Lung (tissue), 12 donors: ENCODE results near the gene CLDN9. TPM values are rescaled to one million over a fixed set of nuclear protein-coding genes. Genes with fewer than 3 reads are reported as not detected.

ENCODE experiments used
- ATAC-seq: fragments of 200-7000 bp; cut with Tn5 transposase; one replicate; pipeline ENCODE4 v1.9.1; 2020; ENCODE audit warnings: moderate number of reproducible peaks; ENCODE audit not compliant: insufficient read depth, low FRiP score
- DNase-seq, 3 donors: peaks; one replicate each; pipeline ENCODE4 v3.0.0-alpha.2; 2013 to 2017
- H3K27ac ChIP-seq, 2 donors: one replicate each; pipeline ENCODE4 v1.5.1; 2013; ENCODE audit warnings: mild to moderate bottlenecking in 2 of 2, moderate library complexity in 2 of 2, control low read depth in 1 of 2, inconsistent platforms in 1 of 2, low read depth in 1 of 2, low read length in 1 of 2
- H3K27me3 ChIP-seq, 3 donors: one replicate each; pipeline ENCODE4 v1.5.1; 2013; ENCODE audit warnings: low read length in 2 of 3; ENCODE audit not compliant: control insufficient read depth in 3 of 3, insufficient read depth in 3 of 3
- H3K36me3 ChIP-seq, 4 donors: one replicate each; pipeline ENCODE4 v1.5.1; 2013; ENCODE audit warnings: low read length in 4 of 4, mild to moderate bottlenecking in 1 of 4, moderate library complexity in 1 of 4; ENCODE audit not compliant: control insufficient read depth in 4 of 4, insufficient read depth in 4 of 4
- H3K4me1 ChIP-seq, 5 donors: one replicate each; pipeline ENCODE4 v1.5.1; 2013; ENCODE audit warnings: low read length in 5 of 5, mild to moderate bottlenecking in 2 of 5, moderate library complexity in 1 of 5; ENCODE audit not compliant: control insufficient read depth in 5 of 5, insufficient read depth in 5 of 5
- H3K4me3 ChIP-seq: one replicate; pipeline ENCODE4 v1.5.1; 2013; ENCODE audit warnings: mild to moderate bottlenecking, control low read depth, moderate library complexity
- H3K9ac ChIP-seq, 2 donors: one replicate each; pipeline ENCODE4 v1.5.1; 2013; ENCODE audit warnings: low read length in 2 of 2, control low read depth in 1 of 2; ENCODE audit not compliant: insufficient read depth in 1 of 2
- H3K9me3 ChIP-seq, 4 donors: one replicate each; pipeline ENCODE4 v1.5.1; 2013; ENCODE audit warnings: low read length in 3 of 4, mild to moderate bottlenecking in 1 of 4, moderate library complexity in 1 of 4; ENCODE audit not compliant: control insufficient read depth in 4 of 4, insufficient read depth in 3 of 4
- CTCF ChIP-seq: IDR thresholded peaks from 2 replicates; pipeline ENCODE4 v1.5.1; 2012; ENCODE audit warnings: mild to moderate bottlenecking; ENCODE audit errors: control extremely low read depth, extremely low read depth
- WGBS, 2 donors: extraction: QIAGEN DNeasy Blood & Tissue Kit; methylation state at CpG; one replicate each; pipeline ENCODE4 v1.1.7; 2013; 5-methylcytosine and 5-hydroxymethylcytosine counted together
- polyA plus RNA-seq, 2 donors: library from polyadenylated mRNA; stranded (reverse); fragments of 200-250 nt; gene quantifications; one replicate each; pipeline ENCODE4 v1.2.1, GENCODE V29; 2013
- total RNA-seq, 2 donors: library from RNA; depleted of rRNA in 1 of 2; stranded (reverse); fragments of >200 nt in 1 of 2; gene quantifications; one replicate each; pipeline ENCODE4 v1.2.1, GENCODE V29; 2014 to 2021
- donor health status: control.
- donor health status: control.
- donor health status: Bipolar disorder and iron deficiency.
- donor health status: healthy.
- donor health status: DM: yes; HTN: yes; CAD: no.

Gene CLDN9
- total and polyA plus RNA-seq, 4 donors = 0.91 to 5.3 (median 1.3) TPM

GRCh38 chr16:3027983-3028715, 15.4 kb downstream of the CLDN9 start:
- peak; percentile 68 for TF ChIP-seq CTCF
- Histone ChIP-seq H3K27me3 (peaks cover 0 to 23% (median 22%) of the 10 kb centered on the region in 3 donors), H3K9ac (no peak overlapping the region), H3K4me1 (peaks cover 0 to 20% (median 4%) of the 10 kb centered on the region in 5 donors), H3K36me3 (peaks cover 0 to 18% (median 7%) of the 10 kb centered on the region in 4 donors), H3K27ac (no peak overlapping the region), H3K9me3 (no peaks in the 10 kb centered on the region), H3K4me3 (no peak overlapping the region)
- DNase-seq = peak; percentile 73 to 87 (median 82)
- peak; percentile 15 for ATAC-seq
- WGBS, 2 donors = 10 to 19% methylated on average over 52 to 58 of the region's 58 CpGs

- Histone ChIP-seq H3K4me1 (peaks cover 0 to 14% (median 0%) of the 10 kb centered on the region in 5 donors), H3K36me3 (peaks cover 0 to 18% (median 7%) of the 10 kb centered on the region in 4 donors), H3K9ac (no peak overlapping the region), H3K27me3 (peaks cover 0 to 23% (median 22%) of the 10 kb centered on the region in 3 donors), H3K27ac (no peak overlapping the region), H3K9me3 (no peaks in the 10 kb centered on the region), H3K4me3 (no peak overlapping the region)
- ATAC-seq = no peak
- peak in 1 of 3 donors; percentile 12 for DNase-seq
- WGBS, 2 donors = 34 to 45% methylated on average over 15 of the region's 15 CpGs
- TF ChIP-seq CTCF = no peak
Measured at GRCh38 chr16:3028716-3029319, 16.1 kb downstream of the CLDN9 start.

GRCh38 chr16:3029491-3030221, 16.9 kb downstream of the CLDN9 start:
- H3K9me3 ChIP-seq = no peaks in the 10 kb centered on the region
- WGBS, 2 donors = 12 to 20% methylated on average over 51 to 59 of the region's 59 CpGs
- peak overlapping the region in 1 of 2 donors; percentile 11 for H3K27ac ChIP-seq
- ATAC-seq (no peak), DNase-seq (peak in 2 of 3 donors; percentile 21 to 54)
- H3K27me3 ChIP-seq = peaks cover 0 to 27% (median 23%) of the 10 kb centered on the region in 3 donors
- no peak for TF ChIP-seq CTCF
- peaks cover 0 to 11% (median 0%) of the 10 kb centered on the region in 5 donors for H3K4me1 ChIP-seq
- no peak overlapping the region for H3K4me3 ChIP-seq
- peaks cover 0 to 18% (median 7%) of the 10 kb centered on the region in 4 donors for H3K36me3 ChIP-seq
- no peak overlapping the region for H3K9ac ChIP-seq
